DOHH2 (cell line): Measurements from ENCODE around the gene CTRL.

Source experiments
- H3F3A ChIP-seq: fragments of 200-600 bp; sonication (generic), shearing (Covaris generic); 2 replicates; pipeline ENCODE4 v1.6.0; 2016; ENCODE audit warnings: antibody characterized with exemption, mild to moderate bottlenecking; ENCODE audit not compliant: control insufficient read depth, insufficient read depth
- H3K27ac ChIP-seq: fragments of 200-600 bp; sonication (generic); 2 replicates; pipeline ENCODE4 v1.5.1; 2014; ENCODE audit warnings: low read depth, mild to moderate bottlenecking, low read length, moderate library complexity
- H3K27me3 ChIP-seq: fragments of 200-600 bp; sonication (generic); 2 replicates; pipeline ENCODE4 v1.6.1; 2014; ENCODE audit warnings: mild to moderate bottlenecking, low read length, mixed read lengths; ENCODE audit not compliant: control insufficient read depth
- H3K36me3 ChIP-seq: fragments of 200-600 bp; sonication (generic); 2 replicates; pipeline ENCODE4 v1.6.1; 2014; ENCODE audit warnings: mild to moderate bottlenecking, low read length, moderate library complexity, mixed read lengths; ENCODE audit not compliant: control insufficient read depth
- H3K4me1 ChIP-seq: fragments of 200-600 bp; sonication (generic); 2 replicates; pipeline ENCODE4 v1.6.1; 2014; ENCODE audit warnings: mild to moderate bottlenecking, low read length, mixed read lengths; ENCODE audit not compliant: control insufficient read depth
- H3K4me2 ChIP-seq: fragments of 200-600 bp; sonication (generic); 2 replicates; pipeline ENCODE4 v1.6.0; 2014; ENCODE audit warnings: mild to moderate bottlenecking, low read length, moderate library complexity
- H3K4me3 ChIP-seq: fragments of 200-600 bp; sonication (generic); 2 replicates; pipeline ENCODE4 v1.5.1; 2014; ENCODE audit warnings: mild to moderate bottlenecking, low read length, mixed read lengths
- H3K79me2 ChIP-seq: fragments of 200-600 bp; sonication (generic); 2 replicates; pipeline ENCODE4 v1.6.1; 2014; ENCODE audit warnings: mild to moderate bottlenecking, low read length, mixed read lengths; ENCODE audit not compliant: control insufficient read depth
- H3K9me2 ChIP-seq: fragments of 200-600 bp; sonication (generic); replicated peaks from 2 replicates; pipeline ENCODE4 v1.6.1; 2014; ENCODE audit warnings: mild to moderate bottlenecking, low read length, mixed read lengths; ENCODE audit not compliant: control insufficient read depth
- H3K9me3 ChIP-seq: fragments of 200-600 bp; sonication (generic); 2 replicates; pipeline ENCODE4 v1.6.1; 2014; ENCODE audit warnings: antibody characterized with exemption, low read length, mixed read lengths; ENCODE audit not compliant: control insufficient read depth, insufficient read depth
- H4K20me1 ChIP-seq: fragments of 200-600 bp; sonication (generic); 2 replicates; pipeline ENCODE4 v1.6.0; 2014; ENCODE audit warnings: low read depth, mild to moderate bottlenecking, antibody characterized with exemption, low read length, moderate library complexity; ENCODE audit not compliant: control insufficient read depth, insufficient read depth
- EZH2phosphoT487 ChIP-seq: fragments of 200-600 bp; sonication (generic); IDR thresholded peaks from 2 replicates; pipeline ENCODE4 v1.6.1; 2017; ENCODE audit warnings: borderline replicate concordance, mild to moderate bottlenecking, antibody characterized with exemption, low read length, moderate library complexity, mixed read lengths
- TF ChIP-seq, protein P1 (sequence below): fragments of 200-600 bp; sonication (generic); IDR thresholded peaks from one replicate; pipeline ENCODE4 v1.5.1; 2014; ENCODE audit warnings: antibody characterized with exemption, mild to moderate bottlenecking, low read depth, low read length; ENCODE audit not compliant: poor library complexity, severe bottlenecking

The CTRL gene

GRCh38 chr16:67971111-67971510, 39.4 kb upstream of the CTRL start:
- H3K9me2 ChIP-seq, result no peaks in the 10 kb centered on the region
- H3K27ac ChIP-seq, result no peak overlapping the region
- H3K27me3 ChIP-seq, result peaks cover 14% of the 10 kb centered on the region
- no peaks in the 10 kb centered on the region for H3K36me3 ChIP-seq
- 0 out of 2 replicates have a peak, but pooled peaks cover 6% of the 10 kb centered on the region for H3K79me2 ChIP-seq
- no peaks in the 10 kb centered on the region for H4K20me1 ChIP-seq
- H3F3A ChIP-seq, result no peaks in the 10 kb centered on the region
- H3K4me2 ChIP-seq, result no peak overlapping the region
- peaks cover 39% of the 10 kb centered on the region for H3K4me1 ChIP-seq
- no peak for TF ChIP-seq EZH2phosphoT487
- TF ChIP-seq, protein P1, sequence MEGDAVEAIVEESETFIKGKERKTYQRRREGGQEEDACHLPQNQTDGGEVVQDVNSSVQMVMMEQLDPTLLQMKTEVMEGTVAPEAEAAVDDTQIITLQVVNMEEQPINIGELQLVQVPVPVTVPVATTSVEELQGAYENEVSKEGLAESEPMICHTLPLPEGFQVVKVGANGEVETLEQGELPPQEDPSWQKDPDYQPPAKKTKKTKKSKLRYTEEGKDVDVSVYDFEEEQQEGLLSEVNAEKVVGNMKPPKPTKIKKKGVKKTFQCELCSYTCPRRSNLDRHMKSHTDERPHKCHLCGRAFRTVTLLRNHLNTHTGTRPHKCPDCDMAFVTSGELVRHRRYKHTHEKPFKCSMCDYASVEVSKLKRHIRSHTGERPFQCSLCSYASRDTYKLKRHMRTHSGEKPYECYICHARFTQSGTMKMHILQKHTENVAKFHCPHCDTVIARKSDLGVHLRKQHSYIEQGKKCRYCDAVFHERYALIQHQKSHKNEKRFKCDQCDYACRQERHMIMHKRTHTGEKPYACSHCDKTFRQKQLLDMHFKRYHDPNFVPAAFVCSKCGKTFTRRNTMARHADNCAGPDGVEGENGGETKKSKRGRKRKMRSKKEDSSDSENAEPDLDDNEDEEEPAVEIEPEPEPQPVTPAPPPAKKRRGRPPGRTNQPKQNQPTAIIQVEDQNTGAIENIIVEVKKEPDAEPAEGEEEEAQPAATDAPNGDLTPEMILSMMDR, result no peak
- no peaks in the 10 kb centered on the region for H3K9me3 ChIP-seq
- H3K4me3 ChIP-seq, result no peak overlapping the region

GRCh38 chr16:67969254-67970039, 37.8 kb upstream of the CTRL start:
- Histone ChIP-seq H3K27ac (no peak overlapping the region), H3K27me3 (peaks cover 1% of the 10 kb centered on the region), H4K20me1 (0 out of 2 replicates have a peak, but pooled peaks cover 3% of the 10 kb centered on the region), H3K4me2 (peak overlapping the region; percentile 94), H3K4me3 (peak overlapping the region; percentile 75), H3K9me3 (no peaks in the 10 kb centered on the region), H3K4me1 (peaks cover 29% of the 10 kb centered on the region), H3F3A (peaks cover 7% of the 10 kb centered on the region; the same call in 1 of the 2 replicates), H3K9me2 (no peaks in the 10 kb centered on the region), H3K36me3 (no peaks in the 10 kb centered on the region), H3K79me2 (0 out of 2 replicates have a peak, but pooled peaks cover 6% of the 10 kb centered on the region)
- TF ChIP-seq EZH2phosphoT487, result no peak
- TF ChIP-seq, protein P1, result no peak

GRCh38 chr16:67968400-67969253, 37.0 kb upstream of the CTRL start, which contains the start of gene SLC12A4:
TSS of gene SLC12A4 (minus strand) at chr16:67968637. CDS start at chr16:67968553, 84 bp downstream.
- Histone ChIP-seq H3K36me3 (no peaks in the 10 kb centered on the region), H3K9me2 (no peaks in the 10 kb centered on the region), H3K79me2 (0 out of 2 replicates have a peak, but pooled peaks cover 6% of the 10 kb centered on the region), H4K20me1 (0 out of 2 replicates have a peak, but pooled peaks cover 3% of the 10 kb centered on the region), H3K27ac (no peak within 1 kb of the TSS), H3K4me1 (peaks cover 29% of the 10 kb centered on the region), H3F3A (peaks cover 7% of the 10 kb centered on the region; the same call in 1 of the 2 replicates), H3K9me3 (no peaks in the 10 kb centered on the region), H3K27me3 (no peaks in the 10 kb centered on the region), H3K4me2 (peak within 1 kb of the TSS; percentile 94), H3K4me3 (peak within 1 kb of the TSS; percentile 75)
- TF ChIP-seq, protein P1, result peak; percentile 16
- no peak for TF ChIP-seq EZH2phosphoT487
